Activated CD4-positive, CD25-positive, alpha-beta regulatory T cell treated with anti-CD3 and anti-CD28 coated beads, Interleukin-2, amount 50 U/mL, for 16 hours (primary cell): ENCODE measurements around the gene MESP1.

Experiments
- DNase-seq: peaks from one replicate; pipeline ENCODE4 v3.0.0-alpha.2; 2020; ENCODE audit warnings: low read depth, low spot score

The MESP1 gene

GRCh38 chr15:89724621-89725020 is 26.4 kb downstream of the MESP1 start:
- no peak for DNase-seq

DNA sequence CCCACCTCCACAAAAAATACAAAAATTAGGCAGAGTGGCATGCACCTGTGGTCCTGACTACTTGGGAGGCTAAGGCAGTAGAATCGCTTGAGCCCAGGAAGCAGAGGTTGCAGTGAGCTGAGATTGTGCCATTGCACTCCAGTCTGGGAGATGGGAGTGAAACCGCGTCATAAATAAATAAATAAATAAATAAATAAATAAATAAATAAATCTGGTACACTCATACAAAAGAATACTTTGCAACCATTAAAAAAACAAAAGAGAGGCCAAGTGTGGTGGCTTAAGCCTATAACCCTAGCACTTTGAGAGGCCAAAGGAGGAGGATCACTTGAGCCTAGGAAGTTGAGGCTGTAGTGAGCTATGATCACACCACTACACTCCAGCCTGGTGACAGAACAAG is 28.0 kb downstream of the MESP1 start:
- no peak for DNase-seq

DNA sequence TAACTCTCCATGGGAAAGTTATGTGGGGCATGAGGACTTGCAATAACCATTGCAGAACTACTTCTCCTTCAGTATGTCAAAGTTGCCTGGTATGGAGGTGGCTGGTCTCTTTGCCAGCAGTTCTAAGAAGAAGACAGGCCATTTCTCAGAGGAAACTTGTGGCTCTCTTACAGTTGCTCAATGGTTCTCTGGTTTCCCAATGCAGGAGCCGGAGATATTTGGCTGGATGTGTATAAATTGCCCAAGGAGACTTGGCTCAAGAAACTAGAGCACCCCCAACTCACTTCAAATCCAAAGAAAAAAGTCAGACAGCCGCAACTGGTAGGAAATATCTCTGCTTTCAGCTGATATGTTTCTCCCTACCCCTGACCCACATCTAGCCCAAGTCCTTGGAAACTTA is 36.3 kb downstream of the MESP1 start:
- no peak for DNase-seq

DNA sequence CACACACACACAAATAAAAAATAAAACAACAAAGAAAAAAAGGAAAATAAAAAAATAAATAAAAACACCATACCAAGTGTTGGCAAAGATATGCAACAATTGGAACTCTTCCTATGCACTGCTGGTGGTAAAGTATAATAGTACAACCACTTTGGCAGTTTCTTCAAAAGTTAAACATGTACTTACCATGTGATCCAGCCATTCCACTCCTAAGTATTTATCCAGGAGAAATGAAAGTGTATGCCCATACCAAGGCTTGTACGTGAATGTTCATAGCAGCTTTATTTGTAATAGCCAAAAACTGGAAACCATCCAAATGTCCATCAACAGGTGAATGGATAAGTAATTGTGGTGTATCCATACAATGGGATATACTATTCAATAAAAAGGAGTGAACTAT is 43.5 kb downstream of the MESP1 start:
- no peak for DNase-seq

DNA sequence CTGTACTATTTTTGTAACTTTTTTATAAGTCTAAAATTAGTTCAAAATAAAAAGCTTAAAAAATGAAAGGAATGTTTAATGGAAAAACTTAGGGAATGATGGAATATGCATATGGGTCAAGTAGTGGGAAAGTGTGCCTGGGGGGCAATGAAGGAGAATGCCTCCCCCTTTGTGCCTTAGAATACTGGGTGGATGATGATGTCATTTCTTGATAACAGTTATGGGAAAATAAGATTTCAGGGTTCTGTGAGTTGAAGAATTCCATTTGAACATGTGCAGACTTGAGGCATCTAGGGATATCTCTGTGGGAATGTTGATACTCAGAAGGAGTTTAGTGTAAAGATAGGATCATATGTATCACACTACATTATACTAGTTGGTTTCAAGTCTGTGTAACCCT is 46.6 kb downstream of the MESP1 start:
- no peak for DNase-seq
